Upper lobe of left lung (tissue), 4 donors: ENCODE measurements around the gene HNRNPA3.
A peak's percentile ranks its signal among the peaks of the same experiment; 100 is the strongest.

Experiments
- EP300 ChIP-seq, 4 donors: sonication (generic); formaldehyde crosslinking; IDR thresholded peaks; one replicate each; pipeline ENCODE4 v1.5.1; 2017; ENCODE audit warnings: antibody characterized with exemption in 4 of 4, control low read depth in 2 of 4
- POLR2A ChIP-seq, 4 donors: fragments of 450-650 bp; IDR thresholded peaks; one replicate each; pipeline ENCODE4 v1.5.1; 2016 to 2017; ENCODE audit warnings: antibody characterized with exemption in 4 of 4, mild to moderate bottlenecking in 2 of 4
- POLR2AphosphoS5 ChIP-seq, 2 donors: sonication (generic); formaldehyde crosslinking; IDR thresholded peaks; one replicate each; pipeline ENCODE4 v1.5.1; 2017; ENCODE audit warnings: antibody characterized with exemption in 2 of 2
- TF ChIP-seq, protein P1 (sequence below), 6 experiments: fragments of 450-650 bp in 4 of 6; fragments of 200-600 bp in 2 of 6; sonication (generic) in 2 of 6; IDR thresholded peaks; one replicate each; pipeline ENCODE4 v1.5.1; 2016 to 2019; ENCODE audit warnings: antibody characterized with exemption in 6 of 6

DNA sequence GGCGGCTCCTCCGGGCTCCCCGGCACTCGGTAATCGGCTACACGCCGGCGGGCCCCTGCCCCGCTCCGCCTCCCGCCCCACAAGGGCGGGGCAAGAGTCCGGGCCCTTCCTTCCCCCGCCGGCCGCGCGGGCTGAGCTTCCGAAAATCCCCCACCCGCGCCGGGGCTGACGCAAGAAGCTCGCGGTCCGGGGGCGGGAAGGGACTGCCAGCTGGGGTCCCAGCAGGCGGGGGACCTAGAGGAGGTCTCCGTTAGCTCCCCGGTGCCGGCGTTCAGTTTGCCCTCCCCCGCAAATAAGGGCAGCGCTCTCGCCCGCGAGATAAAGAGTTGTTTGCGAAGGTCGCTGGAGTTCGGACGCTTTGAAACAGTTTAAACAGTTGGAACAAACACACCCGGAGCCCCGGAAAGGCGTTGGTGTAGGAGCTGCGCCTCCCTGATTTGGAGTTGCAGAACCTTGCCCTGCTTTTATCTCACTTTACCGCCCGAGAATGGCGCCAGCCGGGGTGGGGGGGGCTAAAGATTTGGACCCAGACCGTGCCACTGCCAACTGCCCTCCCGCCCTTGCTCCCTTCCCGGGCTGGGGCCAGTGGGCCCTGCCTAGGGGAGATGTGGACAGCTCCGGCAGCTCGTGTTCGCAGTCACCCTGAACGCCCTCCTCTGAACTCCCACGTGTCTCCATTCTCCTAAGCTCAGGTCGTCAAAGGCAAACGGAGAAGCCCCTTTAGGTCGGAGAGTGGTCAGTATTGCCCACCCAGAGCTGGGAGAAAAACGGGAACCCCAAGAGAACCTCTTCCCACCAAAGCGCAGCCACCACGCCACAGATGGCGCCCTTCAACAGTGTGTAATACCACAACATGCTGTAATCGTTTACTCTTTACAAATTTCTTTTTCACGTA lies 52.3 kb downstream of the HNRNPA3 start, which contains the start of gene NFE2L2:
- TF ChIP-seq, protein P1, sequence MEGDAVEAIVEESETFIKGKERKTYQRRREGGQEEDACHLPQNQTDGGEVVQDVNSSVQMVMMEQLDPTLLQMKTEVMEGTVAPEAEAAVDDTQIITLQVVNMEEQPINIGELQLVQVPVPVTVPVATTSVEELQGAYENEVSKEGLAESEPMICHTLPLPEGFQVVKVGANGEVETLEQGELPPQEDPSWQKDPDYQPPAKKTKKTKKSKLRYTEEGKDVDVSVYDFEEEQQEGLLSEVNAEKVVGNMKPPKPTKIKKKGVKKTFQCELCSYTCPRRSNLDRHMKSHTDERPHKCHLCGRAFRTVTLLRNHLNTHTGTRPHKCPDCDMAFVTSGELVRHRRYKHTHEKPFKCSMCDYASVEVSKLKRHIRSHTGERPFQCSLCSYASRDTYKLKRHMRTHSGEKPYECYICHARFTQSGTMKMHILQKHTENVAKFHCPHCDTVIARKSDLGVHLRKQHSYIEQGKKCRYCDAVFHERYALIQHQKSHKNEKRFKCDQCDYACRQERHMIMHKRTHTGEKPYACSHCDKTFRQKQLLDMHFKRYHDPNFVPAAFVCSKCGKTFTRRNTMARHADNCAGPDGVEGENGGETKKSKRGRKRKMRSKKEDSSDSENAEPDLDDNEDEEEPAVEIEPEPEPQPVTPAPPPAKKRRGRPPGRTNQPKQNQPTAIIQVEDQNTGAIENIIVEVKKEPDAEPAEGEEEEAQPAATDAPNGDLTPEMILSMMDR (IDR thresholded peaks at IDR 0.05), result peak in 2 of 6 experiments; percentile 12 to 21
- peak in 3 of 4 donors; percentile 79 to 99 (median 98) for TF ChIP-seq POLR2A (IDR thresholded peaks at IDR 0.05)
- TF ChIP-seq EP300 (IDR thresholded peaks at IDR 0.05), result peak in 2 of 4 donors; percentile 13 to 85
- peak; percentile 95 to 97 for TF ChIP-seq POLR2AphosphoS5 (IDR thresholded peaks at IDR 0.05)
